Measurements from ENCODE around the gene RSF1.

Gene RSF1

DNA sequence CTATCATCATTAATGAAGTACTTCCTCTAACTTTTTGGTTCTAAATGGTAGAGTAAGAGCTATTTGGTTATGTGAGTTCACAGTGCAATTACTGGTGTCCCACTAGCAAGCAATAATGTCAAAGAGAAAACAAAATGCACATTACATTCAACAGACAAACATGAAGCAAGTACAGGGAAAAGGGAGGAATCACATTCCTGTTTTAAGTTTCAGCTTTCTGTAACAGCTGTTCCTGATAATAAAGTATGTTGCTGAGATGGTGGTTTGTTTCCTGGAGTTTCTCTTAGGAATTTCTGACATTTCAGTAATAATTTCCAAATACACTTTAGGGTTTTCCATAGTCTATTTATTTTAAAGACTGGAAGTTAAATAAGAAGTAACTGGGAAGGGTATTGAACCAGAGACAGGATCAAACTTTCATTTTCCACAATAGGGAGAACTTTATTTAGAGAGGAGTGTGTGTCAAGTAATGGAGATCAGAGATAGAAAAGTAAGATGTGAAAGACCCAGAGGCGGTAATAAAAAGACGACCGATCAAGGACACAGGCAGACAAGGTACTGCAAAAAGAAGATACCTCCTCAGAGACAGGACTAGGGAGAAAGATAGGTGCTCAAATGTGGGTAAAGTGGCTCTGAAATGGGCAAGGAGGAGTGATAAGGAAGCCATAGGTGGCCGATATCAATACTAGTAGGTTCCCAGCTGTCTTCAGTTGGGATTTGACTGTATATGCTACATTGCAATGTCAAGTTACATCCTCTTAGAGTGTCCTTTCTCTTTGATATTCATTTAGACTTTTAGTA is 162.1 kb downstream of the RSF1 start:
- TF ChIP-seq, protein P1, sequence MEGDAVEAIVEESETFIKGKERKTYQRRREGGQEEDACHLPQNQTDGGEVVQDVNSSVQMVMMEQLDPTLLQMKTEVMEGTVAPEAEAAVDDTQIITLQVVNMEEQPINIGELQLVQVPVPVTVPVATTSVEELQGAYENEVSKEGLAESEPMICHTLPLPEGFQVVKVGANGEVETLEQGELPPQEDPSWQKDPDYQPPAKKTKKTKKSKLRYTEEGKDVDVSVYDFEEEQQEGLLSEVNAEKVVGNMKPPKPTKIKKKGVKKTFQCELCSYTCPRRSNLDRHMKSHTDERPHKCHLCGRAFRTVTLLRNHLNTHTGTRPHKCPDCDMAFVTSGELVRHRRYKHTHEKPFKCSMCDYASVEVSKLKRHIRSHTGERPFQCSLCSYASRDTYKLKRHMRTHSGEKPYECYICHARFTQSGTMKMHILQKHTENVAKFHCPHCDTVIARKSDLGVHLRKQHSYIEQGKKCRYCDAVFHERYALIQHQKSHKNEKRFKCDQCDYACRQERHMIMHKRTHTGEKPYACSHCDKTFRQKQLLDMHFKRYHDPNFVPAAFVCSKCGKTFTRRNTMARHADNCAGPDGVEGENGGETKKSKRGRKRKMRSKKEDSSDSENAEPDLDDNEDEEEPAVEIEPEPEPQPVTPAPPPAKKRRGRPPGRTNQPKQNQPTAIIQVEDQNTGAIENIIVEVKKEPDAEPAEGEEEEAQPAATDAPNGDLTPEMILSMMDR (conservative IDR thresholded peaks at IDR 0.05): no peak
- no peak for TF ChIP-seq ZFX (IDR thresholded peaks at IDR 0.05)
- H3K27ac ChIP-seq: no peak overlapping the region

DNA sequence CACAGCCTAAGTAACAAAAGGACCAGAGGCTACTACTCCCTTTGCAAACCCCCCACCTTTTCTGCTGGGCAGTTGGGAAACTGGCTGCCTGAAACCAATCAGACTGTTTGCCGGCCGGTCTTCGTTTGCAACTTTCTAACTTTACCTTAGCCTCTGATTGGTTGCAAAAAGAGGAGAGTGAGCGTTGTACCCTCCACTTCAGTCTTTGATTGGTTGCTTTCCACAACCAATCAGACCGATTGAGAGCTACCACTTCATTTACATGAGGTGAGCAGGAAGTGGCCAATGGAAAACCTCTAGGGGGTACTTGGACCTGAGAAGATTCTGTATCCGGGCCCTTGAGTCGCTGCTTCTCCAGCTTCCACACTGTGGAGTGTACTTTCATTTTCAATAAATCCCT is 164.2 kb downstream of the RSF1 start:
- no peak for TF ChIP-seq ZFX (IDR thresholded peaks at IDR 0.05)
- TF ChIP-seq, protein P1 (conservative IDR thresholded peaks at IDR 0.05): no peak
- no peak overlapping the region for H3K27ac ChIP-seq

DNA sequence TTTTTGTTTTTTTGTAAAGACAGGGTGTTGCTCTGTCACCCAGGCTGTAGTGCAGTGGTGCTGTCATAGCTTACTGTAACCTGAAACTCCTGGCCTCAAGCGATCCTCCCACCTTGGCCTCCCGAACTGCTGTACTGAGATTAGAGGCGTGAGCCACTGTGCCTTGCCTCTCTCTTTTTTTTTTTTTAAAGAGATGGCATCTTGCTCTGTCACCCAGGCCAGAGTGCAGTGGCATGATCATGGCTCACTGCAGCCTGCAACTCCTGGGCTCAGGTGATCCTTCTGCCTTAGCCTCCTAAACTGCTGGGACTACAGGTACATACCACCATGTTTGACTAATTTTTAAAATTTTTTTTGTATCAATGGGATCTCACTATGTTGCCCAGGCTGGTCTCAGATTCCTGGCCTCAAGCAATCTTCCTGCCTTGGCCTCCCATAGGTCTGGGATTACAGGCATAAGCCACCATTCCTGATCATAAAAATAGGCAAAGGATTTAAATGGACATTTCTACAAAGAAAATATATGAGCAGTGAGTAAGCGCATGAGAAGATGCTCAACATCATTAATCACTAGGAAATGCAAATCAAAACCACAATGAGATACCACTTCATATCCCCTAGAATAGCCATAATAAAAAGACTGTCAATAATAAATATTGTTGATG is 165.6 kb downstream of the RSF1 start:
- H3K27ac ChIP-seq: no peak overlapping the region
- TF ChIP-seq, protein P1 (conservative IDR thresholded peaks at IDR 0.05): no peak
- no peak for TF ChIP-seq ZFX (IDR thresholded peaks at IDR 0.05)

DNA sequence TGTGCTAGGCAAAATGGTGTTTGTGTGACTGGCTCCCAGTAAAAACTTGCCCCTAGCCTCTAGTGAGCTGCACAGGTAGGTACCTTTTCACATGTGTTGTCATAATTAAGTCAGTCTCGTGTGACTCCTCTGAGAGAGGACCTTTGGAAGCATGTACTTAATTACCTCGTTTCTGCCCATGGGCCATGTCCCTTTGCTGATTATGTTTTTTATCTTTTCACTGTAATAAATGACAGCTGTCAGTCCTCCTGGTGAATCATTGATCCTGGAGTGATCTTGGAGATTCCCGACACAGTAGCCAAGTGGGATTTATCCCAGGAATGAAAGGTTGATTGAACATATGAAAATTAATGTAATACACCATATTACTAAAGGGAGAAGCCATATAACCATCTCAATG is 170.4 kb downstream of the RSF1 start:
- TF ChIP-seq, protein P1 (conservative IDR thresholded peaks at IDR 0.05): no peak
- no peak for TF ChIP-seq ZFX (IDR thresholded peaks at IDR 0.05)
- H3K27ac ChIP-seq: no peak overlapping the region

DNA sequence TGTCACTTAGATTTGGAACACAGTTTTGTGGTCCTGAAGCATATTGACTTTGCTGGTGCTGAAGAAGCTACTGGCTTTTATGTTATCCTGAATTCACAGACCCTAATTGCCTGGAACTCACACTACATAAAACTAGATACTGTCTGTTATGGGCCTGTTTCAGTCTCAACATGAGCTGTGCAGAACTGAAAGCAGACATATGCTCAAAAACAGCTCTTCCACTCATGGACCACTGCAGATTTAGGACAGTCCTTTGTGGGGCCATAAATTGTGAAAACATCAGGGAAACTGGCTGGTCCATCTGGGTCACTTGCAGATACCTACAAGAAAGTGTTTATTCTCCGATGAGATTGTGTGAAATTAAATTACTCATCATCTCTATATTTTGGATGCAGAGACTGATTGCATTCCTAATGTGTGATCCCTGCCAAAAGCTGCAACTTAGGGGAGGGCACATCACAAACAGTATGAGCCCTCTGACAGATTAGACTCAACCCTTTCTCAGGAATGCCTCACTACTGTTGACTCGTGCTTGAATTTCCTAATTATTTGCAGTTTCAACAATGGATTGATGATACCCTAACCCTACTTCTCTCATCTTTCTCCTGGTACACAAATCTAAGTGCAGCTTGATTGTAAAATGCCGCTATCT is 172.7 kb downstream of the RSF1 start:
- TF ChIP-seq ZFX (IDR thresholded peaks at IDR 0.05): no peak
- TF ChIP-seq, protein P1 (conservative IDR thresholded peaks at IDR 0.05): no peak
- H3K27ac ChIP-seq: no peak overlapping the region

DNA sequence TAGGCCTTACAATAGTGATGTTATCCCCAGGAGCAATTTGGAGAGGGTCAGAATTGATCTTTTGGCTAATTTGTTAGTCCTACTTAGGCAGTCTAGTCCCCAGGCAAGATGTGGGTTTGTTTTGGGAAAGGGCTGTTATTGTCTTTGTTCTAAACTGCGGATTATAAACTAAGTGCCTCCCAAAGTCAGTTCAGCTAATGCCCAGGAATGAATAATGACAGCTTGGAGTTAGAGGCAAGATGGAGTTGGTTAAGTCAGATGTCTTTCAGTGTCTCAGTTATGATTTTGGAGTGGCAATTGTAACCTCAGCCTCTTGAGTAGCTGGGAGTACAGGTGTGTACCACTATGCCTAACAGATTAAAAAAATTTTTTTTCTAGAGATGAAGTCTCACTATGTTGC is 175.6 kb downstream of the RSF1 start:
- TF ChIP-seq, protein P1 (conservative IDR thresholded peaks at IDR 0.05): no peak
- no peak for TF ChIP-seq ZFX (IDR thresholded peaks at IDR 0.05)
- no peak overlapping the region for H3K27ac ChIP-seq

DNA sequence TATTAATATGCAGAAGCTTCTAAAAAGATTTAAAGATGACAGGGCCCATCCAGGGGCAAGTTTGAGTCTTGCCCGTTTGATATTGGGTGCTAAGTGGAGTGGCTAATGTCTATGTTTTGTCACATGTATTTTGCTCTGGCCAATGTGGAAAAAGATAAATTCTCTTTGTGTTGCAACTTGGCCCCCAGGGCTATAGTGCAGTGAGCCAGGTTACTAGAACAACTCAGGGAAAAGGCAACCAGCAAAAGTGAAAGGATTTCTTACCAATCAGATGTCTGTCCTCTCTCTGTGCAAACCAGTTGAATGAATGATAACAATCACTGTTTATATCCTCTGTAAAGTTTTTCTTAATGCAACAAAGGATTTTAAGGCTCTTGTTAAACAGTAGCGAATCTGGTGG is 178.3 kb downstream of the RSF1 start:
- TF ChIP-seq ZFX (IDR thresholded peaks at IDR 0.05): no peak
- TF ChIP-seq, protein P1 (conservative IDR thresholded peaks at IDR 0.05): no peak
- H3K27ac ChIP-seq: no peak overlapping the region

Measured in C4-2B (cell line).